ENCODE data around the gene TRIM22.
A peak's percentile ranks its signal among the peaks of the same experiment; 100 is the strongest.
"Not testable (repeated sequence)": the region's sequence is repeated elsewhere in the genome, so short reads cannot be mapped to it uniquely, and the experiment has no call there.

The TRIM22 gene

GRCh38 chr11:5691238-5691963 is 1.8 kb downstream of the TRIM22 start:
- DNase-seq, result not testable (repeated sequence)

- DNase-seq, result peak; percentile 23 to 55
Observed at GRCh38 chr11:5691964-5692361, 2.4 kb downstream of the TRIM22 start.

GRCh38 chr11:5694642-5695041 is 5.1 kb downstream of the TRIM22 start:
- DNase-seq, result no peak

- DNase-seq, result no peak
Observed at GRCh38 chr11:5695580-5695979, 6.0 kb downstream of the TRIM22 start.

- DNase-seq, result no peak
Observed at GRCh38 chr11:5696210-5696609, 6.6 kb downstream of the TRIM22 start.

GRCh38 chr11:5698281-5698680 is 8.7 kb downstream of the TRIM22 start:
- DNase-seq, result no peak

GRCh38 chr11:5700421-5701054 is 10.9 kb downstream of the TRIM22 start:
- peak; percentile 43 to 56 for DNase-seq

- no peak for DNase-seq
Observed at GRCh38 chr11:5701055-5701577, 11.5 kb downstream of the TRIM22 start.

- DNase-seq, result no peak
Observed at GRCh38 chr11:5703741-5704536, 14.3 kb downstream of the TRIM22 start.

- DNase-seq, result no peak
Observed at GRCh38 chr11:5705688-5706087, 16.1 kb downstream of the TRIM22 start.

- DNase-seq, result no peak
Observed at GRCh38 chr11:5712507-5712906, 22.9 kb downstream of the TRIM22 start.

- DNase-seq, result no peak
Observed at GRCh38 chr11:5713695-5714094, 24.1 kb downstream of the TRIM22 start.

GRCh38 chr11:5716518-5716917 is 26.9 kb downstream of the TRIM22 start:
- DNase-seq, result not testable (repeated sequence)

GRCh38 chr11:5719703-5720495 is 30.3 kb downstream of the TRIM22 start:
- DNase-seq, result no peak

- no peak for DNase-seq
Observed at GRCh38 chr11:5722622-5723021, 33.0 kb downstream of the TRIM22 start.

- no peak for DNase-seq
Observed at GRCh38 chr11:5726351-5726750, 36.8 kb downstream of the TRIM22 start.

GRCh38 chr11:5727691-5728090 is 38.1 kb downstream of the TRIM22 start:
- DNase-seq, result no peak

GRCh38 chr11:5736396-5736795 is 46.8 kb downstream of the TRIM22 start, which contains the start of gene OR56B1:
Gene OR56B1, plus strand, starts transcription at chr11:5736448. Its CDS starts 69 bp downstream, at chr11:5736517.
- no peak for DNase-seq

- no peak for DNase-seq
Observed at GRCh38 chr11:5737091-5737490, 47.5 kb downstream of the TRIM22 start.

GRCh38 chr11:5737670-5738392 is 48.2 kb downstream of the TRIM22 start:
- DNase-seq, result no peak

- DNase-seq, result no peak
Observed at GRCh38 chr11:5738431-5738830, 48.8 kb downstream of the TRIM22 start.

- no peak for DNase-seq
Observed at GRCh38 chr11:5746614-5747013, 57.0 kb downstream of the TRIM22 start.

All from AML-193 (cell line).